CD4-positive, alpha-beta memory T cell (primary cell): ENCODE results near the gene MBD1. TPM values are rescaled to one million over a fixed set of nuclear protein-coding genes. Genes with fewer than 3 reads are reported as not detected.

Source experiments
- CTCF ChIA-PET: fragments of 350-600 bp; sonication (Branson Sonifier 250); formaldehyde crosslinking; loops from one replicate; lab custom pipeline; 2021; ENCODE audit warnings: inconsistent platforms; ENCODE audit not compliant: partially characterized antibody; lab: Charles Lee
- POLR2A ChIA-PET: fragments of 350-600 bp; sonication (Branson Sonifier 250); formaldehyde crosslinking; loops from one replicate; lab custom pipeline; 2021; ENCODE audit not compliant: partially characterized antibody; lab: Charles Lee
- DNase-seq, 5 donors: peaks; one replicate each; pipeline versions ENCODE4 v3.0.0 to v3.0.0-alpha.2; 2020 to 2022; ENCODE audit warnings: mixed read lengths in 1 of 5
- H3K27ac ChIP-seq: one replicate; pipeline ENCODE4 v1.7.0; 2013; ENCODE audit warnings: low read depth, low read length
- H3K27me3 ChIP-seq: 2 replicates; pipeline ENCODE4 v1.7.0; 2013; ENCODE audit warnings: mild to moderate bottlenecking, low read length, moderate library complexity; ENCODE audit not compliant: insufficient read depth
- H3K36me3 ChIP-seq: 2 replicates; pipeline ENCODE4 v1.7.0; 2013; ENCODE audit warnings: mild to moderate bottlenecking, low read length, moderate library complexity; ENCODE audit not compliant: insufficient read depth
- H3K4me1 ChIP-seq: 2 replicates; pipeline ENCODE4 v1.7.0; 2013; ENCODE audit warnings: mild to moderate bottlenecking, low read length, moderate library complexity; ENCODE audit not compliant: insufficient read depth
- H3K4me3 ChIP-seq, 2 donors: one replicate each; pipeline ENCODE4 v1.7.0; 2013; ENCODE audit warnings: low read length in 2 of 2, mild to moderate bottlenecking in 1 of 2
- H3K9me3 ChIP-seq, 2 donors: one replicate each; pipeline ENCODE4 v1.7.0; 2013; ENCODE audit warnings: low read length in 2 of 2, control low read depth in 1 of 2; ENCODE audit not compliant: control insufficient read depth in 1 of 2
- H3K27ac Mint-ChIP-seq, 7 donors: one replicate each; pipeline ENCODE4 v1.8.0; 2020 to 2021; ENCODE audit warnings: mixed read lengths in 7 of 7, mild to moderate bottlenecking in 6 of 7, inconsistent platforms in 3 of 7, moderate library complexity in 3 of 7
- H3K27me3 Mint-ChIP-seq, 2 donors: one replicate each; pipeline ENCODE4 v1.8.0; 2020 to 2021; ENCODE audit warnings: mixed read lengths in 2 of 2
- H3K36me3 Mint-ChIP-seq, 2 donors: one replicate each; pipeline ENCODE4 v1.8.0; 2020 to 2021; ENCODE audit warnings: mixed read lengths in 2 of 2, inconsistent platforms in 1 of 2, mild to moderate bottlenecking in 1 of 2
- H3K4me1 Mint-ChIP-seq, 4 donors: one replicate each; pipeline ENCODE4 v1.8.0; 2020 to 2021; ENCODE audit warnings: mixed read lengths in 4 of 4, mild to moderate bottlenecking in 1 of 4
- H3K4me3 Mint-ChIP-seq, 8 donors: one replicate each; pipeline ENCODE4 v1.8.0; 2020 to 2021; ENCODE audit warnings: mixed read lengths in 8 of 8, mild to moderate bottlenecking in 7 of 8, moderate library complexity in 6 of 8, inconsistent platforms in 3 of 8
- H3K9me3 Mint-ChIP-seq, 8 donors: one replicate each; pipeline ENCODE4 v1.8.0; 2020 to 2021; ENCODE audit warnings: mixed read lengths in 8 of 8, mild to moderate bottlenecking in 5 of 8, inconsistent platforms in 3 of 8, moderate library complexity in 1 of 8
- intact Hi-C: fragments of 100-400 bp; cut with micrococcal nuclease; formaldehyde crosslinking; loops from one replicate; pipeline ENCODE4 v1.15.1; 2023
- polyA plus RNA-seq, 2 donors: library from polyadenylated mRNA; unstranded; fragments of 300-500 nt; fragmentation: Illumina TruSeq; gene quantifications; one replicate each; pipeline ENCODE4 v1.2.3, GENCODE V29; 2021
- total RNA-seq, 2 experiments: library from RNA; stranded (reverse); gene quantifications; one replicate each; pipeline ENCODE4 v1.2.3, GENCODE V29; 2021

Gene MBD1
- total and polyA plus RNA-seq, 4 experiments from 2014 or later: 24.5 to 144 (median 87.1) TPM

GRCh38 chr18:50285631-50286321 lies 4.5 kb upstream of the MBD1 start:
- Mint-ChIP-seq H3K36me3 (peaks cover 30 to 66% of the 10 kb centered on the region in 2 donors), H3K27ac (peak overlapping the region in 5 of 7 donors; percentile 59 to 100 (median 91)), H3K9me3 (peaks cover 0 to 2% (median 0%) of the 10 kb centered on the region in 8 donors), H3K4me1 (peaks cover 26 to 57% (median 40%) of the 10 kb centered on the region in 4 donors), H3K27me3 (no peaks in the 10 kb centered on the region), H3K4me3 (peak overlapping the region; percentile 45 to 100 (median 99))
- Histone ChIP-seq H3K27ac (no peak overlapping the region), H3K36me3 (peaks cover 22% of the 10 kb centered on the region), H3K9me3 (no peaks in the 10 kb centered on the region), H3K27me3 (no peaks in the 10 kb centered on the region), H3K4me1 (peaks cover 23% of the 10 kb centered on the region), H3K4me3 (no peak overlapping the region)
- POLR2A ChIA-PET: interaction anchor here (1.4 kb wide), 1 partner anchor 22 kb away, joined by 4 read pairs; no protein-coding TSS in a partner anchor
- intact Hi-C loops: loop anchor here (5.0 to 10.0 kb wide), 4 partner anchors 473 to 1748 kb away; partner anchors contain the start of genes ACAA2, CTIF and MEX3C
- no peak for DNase-seq
- CTCF ChIA-PET: no interaction called here

- intact Hi-C loops: loop anchor here (5.0 to 10.0 kb wide), 4 partner anchors 473 to 1748 kb away; partner anchors contain the start of genes ACAA2, CTIF and MEX3C
- CTCF ChIA-PET: no interaction called here
- Histone ChIP-seq H3K27me3 (no peaks in the 10 kb centered on the region), H3K4me1 (peaks cover 30% of the 10 kb centered on the region), H3K36me3 (peaks cover 22% of the 10 kb centered on the region), H3K9me3 (no peaks in the 10 kb centered on the region), H3K4me3 (no peak overlapping the region), H3K27ac (no peak overlapping the region)
- peaks cover 33 to 63% (median 47%) of the 10 kb centered on the region in 4 donors for H3K4me1 Mint-ChIP-seq
- DNase-seq: peak in 1 of 5 donors; percentile 42
- peak overlapping the region in 2 of 8 donors; percentile 47 to 49 for H3K4me3 Mint-ChIP-seq
- H3K27me3 Mint-ChIP-seq: no peaks in the 10 kb centered on the region
- H3K27ac Mint-ChIP-seq: peak overlapping the region in 2 of 7 donors; percentile 67 to 91
- peaks cover 0 to 2% (median 0%) of the 10 kb centered on the region in 8 donors for H3K9me3 Mint-ChIP-seq
- H3K36me3 Mint-ChIP-seq: peaks cover 30 to 72% of the 10 kb centered on the region in 2 donors
- POLR2A ChIA-PET: no interaction called here
These were observed 3.7 kb upstream of the MBD1 start for GRCh38 chr18:50285071-50285470.

GRCh38 chr18:50284255-50284885 lies 3.0 kb upstream of the MBD1 start:
- H3K36me3 Mint-ChIP-seq: peaks cover 30 to 72% of the 10 kb centered on the region in 2 donors
- peaks cover 37% of the 10 kb centered on the region for H3K4me1 ChIP-seq
- intact Hi-C loops: loop anchor here (10.0 kb wide), 1 partner anchor 1340 kb away; no protein-coding TSS in a partner anchor
- DNase-seq: no peak
- H3K4me3 ChIP-seq: no peak overlapping the region
- peaks cover 0 to 2% (median 0%) of the 10 kb centered on the region in 8 donors for H3K9me3 Mint-ChIP-seq
- H3K27ac Mint-ChIP-seq: peak overlapping the region in 6 of 7 donors; percentile 17 to 91 (median 76)
- H3K27me3 Mint-ChIP-seq: no peaks in the 10 kb centered on the region
- H3K27ac ChIP-seq: no peak overlapping the region
- no peaks in the 10 kb centered on the region for H3K27me3 ChIP-seq
- H3K9me3 ChIP-seq: no peaks in the 10 kb centered on the region
- CTCF ChIA-PET: no interaction called here
- POLR2A ChIA-PET: no interaction called here
- H3K36me3 ChIP-seq: peaks cover 22% of the 10 kb centered on the region
- H3K4me3 Mint-ChIP-seq: peak overlapping the region in 6 of 8 donors; percentile 28 to 78 (median 56)
- H3K4me1 Mint-ChIP-seq: peaks cover 35 to 70% (median 51%) of the 10 kb centered on the region in 4 donors

- Mint-ChIP-seq H3K4me3 (peak overlapping the region; percentile 8 to 98 (median 66)), H3K27ac (peak overlapping the region in 6 of 7 donors; percentile 4 to 91 (median 72)), H3K27me3 (no peaks in the 10 kb centered on the region), H3K4me1 (peaks cover 38 to 77% (median 53%) of the 10 kb centered on the region in 4 donors), H3K36me3 (peaks cover 30 to 79% of the 10 kb centered on the region in 2 donors), H3K9me3 (peaks cover 0 to 2% (median 0%) of the 10 kb centered on the region in 8 donors)
- Histone ChIP-seq H3K27me3 (no peaks in the 10 kb centered on the region), H3K27ac (no peak overlapping the region), H3K4me3 (no peak overlapping the region), H3K4me1 (peaks cover 42% of the 10 kb centered on the region), H3K36me3 (peaks cover 22% of the 10 kb centered on the region), H3K9me3 (no peaks in the 10 kb centered on the region)
- ChIA-PET POLR2A (interaction anchor here (3.4 to 3.7 kb wide), 2 partner anchors 14 to 24 kb away, joined by 29 to 68 read pairs; partner anchors contain the start of gene CFAP53), CTCF (interaction anchor here (1.0 kb wide), 1 partner anchor 74 kb away, joined by 3 read pairs; no protein-coding TSS in a partner anchor)
- DNase-seq: peak in 1 of 5 donors; percentile 43
- intact Hi-C loops: loop anchor here (10.0 kb wide), 1 partner anchor 1339 kb away; no protein-coding TSS in a partner anchor
These were observed 2.3 kb upstream of the MBD1 start for GRCh38 chr18:50283469-50284209.

GRCh38 chr18:50282521-50283335 lies 1.4 kb upstream of the MBD1 start:
- Histone ChIP-seq H3K4me1 (peaks cover 43% of the 10 kb centered on the region), H3K36me3 (peaks cover 25% of the 10 kb centered on the region), H3K9me3 (no peaks in the 10 kb centered on the region), H3K27ac (no peak overlapping the region), H3K27me3 (no peaks in the 10 kb centered on the region), H3K4me3 (peak overlapping the region in 1 of 2 donors; percentile 97)
- DNase-seq: peak in 1 of 5 donors; percentile 41
- Mint-ChIP-seq H3K9me3 (peaks cover 0 to 2% (median 0%) of the 10 kb centered on the region in 8 donors), H3K4me1 (peaks cover 40 to 72% (median 56%) of the 10 kb centered on the region in 4 donors), H3K36me3 (peaks cover 30 to 79% of the 10 kb centered on the region in 2 donors), H3K4me3 (peak overlapping the region; percentile 50 to 98 (median 70)), H3K27me3 (no peaks in the 10 kb centered on the region), H3K27ac (peak overlapping the region in 6 of 7 donors; percentile 71 to 91 (median 74))
- CTCF ChIA-PET: interaction anchor here (1.0 kb wide), 1 partner anchor 75 kb away, joined by 3 read pairs; no protein-coding TSS in a partner anchor
- POLR2A ChIA-PET: interaction anchor here (1.5 to 3.7 kb wide), 3 partner anchors 13 to 747 kb away, joined by 7 to 68 read pairs (median 29); partner anchors contain the start of genes CFAP53 and SMAD4
- intact Hi-C loops: loop anchor here (10.0 kb wide), 1 partner anchor 1338 kb away; no protein-coding TSS in a partner anchor
